ENCODE measurements around the gene PADI1.

DNA sequence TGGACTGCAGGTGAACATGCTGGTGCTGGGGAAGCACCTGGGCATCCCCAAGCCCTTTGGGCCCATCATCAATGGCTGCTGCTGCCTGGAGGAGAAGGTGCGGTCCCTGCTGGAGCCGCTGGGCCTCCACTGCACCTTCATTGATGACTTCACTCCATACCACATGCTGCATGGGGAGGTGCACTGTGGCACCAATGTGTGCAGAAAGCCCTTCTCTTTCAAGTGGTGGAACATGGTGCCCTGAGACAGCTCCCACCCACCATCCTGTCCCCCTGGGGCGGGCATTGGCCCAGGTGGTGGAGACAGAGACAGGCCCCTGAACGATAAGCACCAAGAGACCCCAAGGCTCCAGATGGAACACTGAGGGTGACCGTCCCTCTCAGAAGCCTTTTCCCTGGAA lies 77.9 kb downstream of the PADI1 start:
- TF ChIP-seq YY1 (IDR thresholded peaks at IDR 0.05; ENCODE audit: insufficient read depth, insufficient read length) (no peak), ZNF274 (IDR thresholded peaks at IDR 0.05; ENCODE audit: low read depth, low read length) (no peak)

Data from NT2/D1 (cell line).